RWPE1 (cell line): ENCODE results near the gene CAPN12.

ENCODE experiments used
- CTCF ChIA-PET: fragments of 350-600 bp; sonication (Branson Sonifier 250); formaldehyde crosslinking; extraction: SDS; loops from one replicate; lab custom pipeline; 2021; lab: Yijun Ruan, JAX
- POLR2A ChIA-PET: fragments of 400-600 bp; formaldehyde crosslinking; extraction: SDS; loops from one replicate; lab custom pipeline; 2020; ENCODE audit warnings: antibody characterized with exemption; ENCODE audit not compliant: low non-redundant PET; lab: Yijun Ruan, JAX
- DNase-seq: peaks from one replicate; pipeline ENCODE4 v3.0.0; 2012; ENCODE audit warnings: low spot score
- H3K27ac ChIP-seq: fragments of 450-650 bp; 2 replicates; pipeline ENCODE4 v1.5.1; 2017
- TF ChIP-seq, protein P1 (sequence below): fragments of 450-650 bp; conservative IDR thresholded peaks from 2 replicates; pipeline ENCODE4 v1.5.1; 2017; ENCODE audit warnings: low read depth, mild to moderate bottlenecking

CAPN12 gene

DNA sequence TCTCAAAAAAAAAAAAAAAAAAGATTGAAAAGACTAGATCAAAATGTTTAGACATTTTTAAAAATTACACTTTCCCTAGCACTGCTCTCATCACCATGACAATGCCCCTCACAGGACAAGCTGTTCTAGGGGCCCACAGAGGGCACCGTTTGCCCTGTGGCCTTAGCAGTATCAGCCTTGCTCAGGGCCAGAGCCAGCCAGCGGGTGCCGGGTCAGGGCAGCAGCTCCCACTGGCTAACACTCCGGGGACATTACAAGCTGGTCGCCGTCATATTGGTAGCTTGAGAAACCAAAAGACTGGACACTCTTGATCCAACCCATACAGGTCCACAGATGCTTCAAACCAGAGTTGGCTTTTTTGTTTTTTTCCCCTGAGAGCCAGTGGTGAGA, 18.0 kb downstream of the CAPN12 start:
- TF ChIP-seq, protein P1, sequence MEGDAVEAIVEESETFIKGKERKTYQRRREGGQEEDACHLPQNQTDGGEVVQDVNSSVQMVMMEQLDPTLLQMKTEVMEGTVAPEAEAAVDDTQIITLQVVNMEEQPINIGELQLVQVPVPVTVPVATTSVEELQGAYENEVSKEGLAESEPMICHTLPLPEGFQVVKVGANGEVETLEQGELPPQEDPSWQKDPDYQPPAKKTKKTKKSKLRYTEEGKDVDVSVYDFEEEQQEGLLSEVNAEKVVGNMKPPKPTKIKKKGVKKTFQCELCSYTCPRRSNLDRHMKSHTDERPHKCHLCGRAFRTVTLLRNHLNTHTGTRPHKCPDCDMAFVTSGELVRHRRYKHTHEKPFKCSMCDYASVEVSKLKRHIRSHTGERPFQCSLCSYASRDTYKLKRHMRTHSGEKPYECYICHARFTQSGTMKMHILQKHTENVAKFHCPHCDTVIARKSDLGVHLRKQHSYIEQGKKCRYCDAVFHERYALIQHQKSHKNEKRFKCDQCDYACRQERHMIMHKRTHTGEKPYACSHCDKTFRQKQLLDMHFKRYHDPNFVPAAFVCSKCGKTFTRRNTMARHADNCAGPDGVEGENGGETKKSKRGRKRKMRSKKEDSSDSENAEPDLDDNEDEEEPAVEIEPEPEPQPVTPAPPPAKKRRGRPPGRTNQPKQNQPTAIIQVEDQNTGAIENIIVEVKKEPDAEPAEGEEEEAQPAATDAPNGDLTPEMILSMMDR = no peak
- no peak for DNase-seq
- POLR2A ChIA-PET = no interaction called here

DNA sequence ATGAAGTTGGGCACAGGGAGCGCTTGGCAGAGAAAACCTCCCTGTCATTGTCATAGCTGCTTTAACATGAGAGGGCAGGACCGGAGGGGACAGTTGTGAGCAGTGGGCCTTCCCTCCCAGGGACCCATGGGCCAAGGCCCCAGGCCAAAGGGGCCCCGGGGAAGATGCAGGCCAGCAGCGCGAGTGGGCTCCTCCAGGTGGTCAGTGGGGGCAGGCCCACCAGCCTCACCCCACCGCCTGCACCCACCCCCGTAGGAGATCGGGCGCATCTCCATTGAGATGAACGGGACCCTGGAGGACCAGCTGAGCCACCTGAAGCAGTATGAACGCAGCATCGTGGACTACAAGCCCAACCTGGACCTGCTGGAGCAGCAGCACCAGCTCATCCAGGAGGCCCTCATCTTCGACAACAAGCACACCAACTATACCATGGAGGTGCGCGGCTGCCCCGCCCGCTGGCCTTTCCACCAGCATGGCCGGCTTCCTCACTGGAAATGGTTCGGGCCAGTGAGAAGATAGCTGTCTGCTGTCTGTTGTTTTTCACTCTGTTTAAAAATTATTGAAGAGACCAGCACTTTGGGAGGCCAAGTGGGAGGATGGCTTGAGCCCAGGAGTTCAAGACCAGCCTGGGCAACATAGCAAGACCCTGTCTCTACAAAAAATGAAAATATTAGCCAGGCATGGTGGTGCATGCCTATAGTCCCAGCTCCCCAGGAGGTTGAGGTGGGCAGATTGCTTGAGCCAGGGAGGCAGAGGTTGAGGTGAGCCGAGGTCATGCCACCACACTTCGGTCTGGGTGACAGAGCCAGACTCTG, 18.6 kb downstream of the CAPN12 start:
- TF ChIP-seq, protein P1 = no peak
- no peak for DNase-seq
- ChIA-PET CTCF (interaction anchor here (0.6 to 1.1 kb wide), 3 partner anchors 9 to 224 kb away, joined by 3 to 4 read pairs (median 4); no protein-coding TSS in a partner anchor), POLR2A (no interaction called here)
- peak overlapping the region; percentile 84 for H3K27ac ChIP-seq

More for the DNA sequence above, 18.0 kb downstream of the CAPN12 start:
- H3K27ac ChIP-seq = peak overlapping the region; percentile 84
- CTCF ChIA-PET = interaction anchor here (0.6 to 0.8 kb wide), 2 partner anchors 9 to 224 kb away, joined by 3 to 4 read pairs; no protein-coding TSS in a partner anchor

DNA sequence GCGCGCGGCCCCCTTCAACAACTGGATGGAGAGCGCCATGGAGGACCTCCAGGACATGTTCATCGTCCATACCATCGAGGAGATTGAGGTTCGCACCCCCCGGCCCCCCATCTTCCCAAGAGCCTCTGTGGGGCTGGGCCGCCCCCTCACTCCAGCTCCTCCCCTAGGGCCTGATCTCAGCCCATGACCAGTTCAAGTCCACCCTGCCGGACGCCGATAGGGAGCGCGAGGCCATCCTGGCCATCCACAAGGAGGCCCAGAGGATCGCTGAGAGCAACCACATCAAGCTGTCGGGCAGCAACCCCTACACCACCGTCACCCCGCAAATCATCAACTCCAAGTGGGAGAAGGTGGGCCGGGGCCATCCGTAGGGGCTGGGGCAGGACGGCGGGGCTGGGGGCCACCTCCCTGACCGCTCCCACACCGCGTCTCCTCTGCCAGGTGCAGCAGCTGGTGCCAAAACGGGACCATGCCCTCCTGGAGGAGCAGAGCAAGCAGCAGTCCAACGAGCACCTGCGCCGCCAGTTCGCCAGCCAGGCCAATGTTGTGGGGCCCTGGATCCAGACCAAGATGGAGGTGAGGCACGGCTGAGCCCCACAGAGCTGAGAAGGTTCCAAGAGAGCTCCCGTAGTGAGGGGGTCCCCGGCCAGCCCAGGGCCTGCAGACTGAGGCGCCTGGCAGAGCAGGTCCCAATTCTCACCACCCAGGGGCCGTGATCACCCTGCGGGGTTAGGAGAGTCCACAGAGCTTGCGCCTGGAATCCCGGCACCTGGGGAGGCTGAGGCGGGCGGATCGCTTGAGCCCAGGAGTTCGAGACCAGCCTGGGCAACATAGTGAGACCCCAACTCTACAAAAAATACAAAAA, 20.1 kb downstream of the CAPN12 start:
- no peak for DNase-seq
- ChIA-PET POLR2A (no interaction called here), CTCF (interaction anchor here (0.8 to 1.1 kb wide), 3 partner anchors 77 to 115 kb away, joined by 3 to 4 read pairs (median 3); partner anchors contain the start of gene ACTN4)
- H3K27ac ChIP-seq = peak overlapping the region; percentile 84
- TF ChIP-seq, protein P1 = no peak

- POLR2A ChIA-PET = no interaction called here
- TF ChIP-seq, protein P1 = no peak
- peak overlapping the region; percentile 84 for H3K27ac ChIP-seq
- no peak for DNase-seq
- CTCF ChIA-PET = interaction anchor here (0.9 kb wide), 1 partner anchor 115 kb away, joined by 3 read pairs; no protein-coding TSS in a partner anchor
Observed at GRCh38 chr19:38723606-38723965, 20.7 kb downstream of the CAPN12 start.

DNA sequence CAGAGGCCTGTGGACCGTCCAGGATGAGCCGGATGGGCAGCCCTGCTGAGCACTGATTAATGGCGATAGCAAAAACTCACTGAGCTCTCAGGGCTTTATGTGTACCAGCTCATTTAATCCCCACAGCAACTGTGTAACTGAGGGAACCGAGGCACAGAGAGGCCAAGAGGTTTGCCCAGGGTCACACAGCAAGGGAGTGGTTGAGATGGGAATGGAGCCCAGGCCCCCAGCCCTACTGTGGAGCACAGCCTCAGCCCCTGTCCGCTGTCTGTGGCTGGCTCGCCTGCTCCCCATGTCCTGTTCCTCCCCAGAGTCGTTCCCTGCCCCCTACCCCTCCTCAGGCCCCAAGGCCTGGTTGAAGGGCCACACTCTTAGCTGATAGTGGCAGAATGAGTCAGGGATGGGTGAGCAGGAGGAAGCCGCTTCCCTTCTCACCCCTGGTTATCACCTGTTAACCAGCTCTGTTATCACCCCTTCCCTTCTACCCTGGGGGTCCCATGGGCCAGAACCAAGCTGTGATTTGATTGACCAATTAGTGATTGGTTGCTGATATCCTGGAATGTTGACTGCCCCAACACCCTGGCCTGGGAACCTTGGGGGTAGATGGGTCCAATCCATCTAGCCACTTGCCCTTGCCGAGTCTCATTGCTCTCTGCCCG, 21.2 kb downstream of the CAPN12 start:
- TF ChIP-seq, protein P1 = no peak
- no peak for DNase-seq
- H3K27ac ChIP-seq = peak overlapping the region; percentile 84
- POLR2A ChIA-PET = no interaction called here
- CTCF ChIA-PET = interaction anchor here (0.9 kb wide), 1 partner anchor 115 kb away, joined by 3 read pairs; no protein-coding TSS in a partner anchor
